ENCODE results near the gene PGLYRP3. TPM values are rescaled to one million over a fixed set of nuclear protein-coding genes. Genes with fewer than 3 reads are reported as not detected.
A peak's percentile ranks its signal among the peaks of the same experiment; 100 is the strongest.

PGLYRP3 gene
- total RNA-seq, 1 donor from 2014 or later: not detected

GRCh38 chr1:153359241-153359640, 46.5 kb upstream of the PGLYRP3 start:
- DNase-seq (ENCODE audit: low spot score in 2 of 2): no peak
- no peak for TF ChIP-seq CTCF (IDR thresholded peaks at IDR 0.05)
- Histone ChIP-seq H3K27me3 (no peaks in the 10 kb centered on the region), H3K9me3 (no peaks in the 10 kb centered on the region), H3K27ac (no peak overlapping the region), H3K4me1 (no peaks in the 10 kb centered on the region), H3K4me3 (no peak overlapping the region), H3K36me3 (no peaks in the 10 kb centered on the region)
- intact Hi-C loops (cut with DNase I): loop anchor here (5.0 to 10.0 kb wide), 2 partner anchors 256 to 308 kb away; partner anchors contain the start of genes S100A14 and S100A16

GRCh38 chr1:153358691-153358975, 45.9 kb upstream of the PGLYRP3 start:
- H3K27ac ChIP-seq: no peak overlapping the region
- intact Hi-C loops (cut with DNase I): loop anchor here (5.0 to 10.0 kb wide), 2 partner anchors 256 to 309 kb away; partner anchors contain the start of genes S100A14 and S100A16
- no peak for DNase-seq (ENCODE audit: low spot score in 2 of 2)

GRCh38 chr1:153357853-153358690, 45.3 kb upstream of the PGLYRP3 start, which contains the start of gene S100A9:
Gene S100A9, plus strand, starts transcription at chr1:153357854. Its CDS starts 430 bp downstream, at chr1:153358284.
- Histone ChIP-seq H3K27me3 (no peaks in the 10 kb centered on the region), H3K36me3 (no peaks in the 10 kb centered on the region), H3K27ac (no peak within 1 kb of the TSS), H3K4me1 (no peaks in the 10 kb centered on the region), H3K9me3 (no peaks in the 10 kb centered on the region), H3K4me3 (no peak within 1 kb of the TSS)
- no peak for TF ChIP-seq CTCF (IDR thresholded peaks at IDR 0.05)
- intact Hi-C loops (cut with DNase I): loop anchor here (5.0 to 10.0 kb wide), 2 partner anchors 257 to 309 kb away; partner anchors contain the start of genes S100A14 and S100A16
- DNase-seq (ENCODE audit: low spot score in 2 of 2): no peak

More at GRCh38 chr1:153358691-153358975, 45.9 kb upstream of the PGLYRP3 start:
- no peak overlapping the region for H3K4me3 ChIP-seq
- no peaks in the 10 kb centered on the region for H3K27me3 ChIP-seq
- H3K36me3 ChIP-seq: no peaks in the 10 kb centered on the region
- no peaks in the 10 kb centered on the region for H3K4me1 ChIP-seq
- H3K9me3 ChIP-seq: no peaks in the 10 kb centered on the region
- TF ChIP-seq CTCF (IDR thresholded peaks at IDR 0.05): no peak

- Histone ChIP-seq H3K9me3 (no peaks in the 10 kb centered on the region), H3K4me1 (no peaks in the 10 kb centered on the region), H3K27ac (no peak overlapping the region), H3K27me3 (no peaks in the 10 kb centered on the region), H3K4me3 (no peak overlapping the region), H3K36me3 (no peaks in the 10 kb centered on the region)
- peak; percentile 18 to 76 for DNase-seq (ENCODE audit: low spot score in 2 of 2)
- intact Hi-C loops (cut with DNase I): loop anchor here (5.0 to 10.0 kb wide), 2 partner anchors 258 to 310 kb away; partner anchors contain the start of genes S100A14 and S100A16
- no peak for TF ChIP-seq CTCF (IDR thresholded peaks at IDR 0.05)
Observed at GRCh38 chr1:153357076-153357852, 44.5 kb upstream of the PGLYRP3 start.

- TF ChIP-seq CTCF (IDR thresholded peaks at IDR 0.05): no peak
- H3K4me1 ChIP-seq: no peaks in the 10 kb centered on the region
- no peak overlapping the region for H3K4me3 ChIP-seq
- intact Hi-C loops (cut with DNase I): loop anchor here (5.0 to 10.0 kb wide), 2 partner anchors 258 to 311 kb away; partner anchors contain the start of genes S100A14 and S100A16
- no peak overlapping the region for H3K27ac ChIP-seq
- no peaks in the 10 kb centered on the region for H3K27me3 ChIP-seq
- no peaks in the 10 kb centered on the region for H3K36me3 ChIP-seq
- DNase-seq (ENCODE audit: low spot score in 2 of 2): no peak
- no peaks in the 10 kb centered on the region for H3K9me3 ChIP-seq
Observed at GRCh38 chr1:153356392-153357075, 43.8 kb upstream of the PGLYRP3 start.
